Calu3 (cell line): ENCODE measurements around the gene JAG1. TPM values are rescaled to one million over a fixed set of nuclear protein-coding genes. Genes with fewer than 3 reads are reported as not detected.
A peak's percentile ranks its signal among the peaks of the same experiment; 100 is the strongest.
"Not testable (repeated sequence)": the region's sequence is repeated elsewhere in the genome, so short reads cannot be mapped to it uniquely, and the experiment has no call there.

Experiments
- BruUV-seq: library from RNA; stranded (reverse); fragments of 400-500 nt; replicated peaks from 2 replicates; lab custom pipeline; 2021; lab: Mats Ljungman, UMichigan
- CTCF ChIA-PET: fragments of 300-600 bp; sonication (Branson Sonifier 250); formaldehyde crosslinking; loops from one replicate; lab custom pipeline; 2022; ENCODE audit warnings: antibody characterized with exemption; lab: Charles Lee
- DNase-seq: peaks from one replicate; pipeline ENCODE4 v3.0.0; 2022
- H3K27ac Mint-ChIP-seq: one replicate; pipeline ENCODE4 v1.8.0; 2022; ENCODE audit warnings: mixed read lengths; ENCODE audit not compliant: unreplicated experiment
- H3K27me3 Mint-ChIP-seq: one replicate; pipeline ENCODE4 v1.8.0; 2022; ENCODE audit warnings: mixed read lengths; ENCODE audit not compliant: unreplicated experiment
- H3K36me3 Mint-ChIP-seq: one replicate; pipeline ENCODE4 v1.8.0; 2022; ENCODE audit warnings: mild to moderate bottlenecking, moderate library complexity, mixed read lengths; ENCODE audit not compliant: insufficient read depth, unreplicated experiment
- H3K4me1 Mint-ChIP-seq: one replicate; pipeline ENCODE4 v1.8.0; 2022; ENCODE audit warnings: mild to moderate bottlenecking, low read depth, mixed read lengths; ENCODE audit not compliant: unreplicated experiment
- H3K4me3 Mint-ChIP-seq: one replicate; pipeline ENCODE4 v1.8.0; 2022; ENCODE audit warnings: mild to moderate bottlenecking, low read depth, moderate library complexity, mixed read lengths; ENCODE audit not compliant: unreplicated experiment
- H3K9me3 Mint-ChIP-seq: one replicate; pipeline ENCODE4 v1.8.0; 2022; ENCODE audit warnings: low read depth, mixed read lengths; ENCODE audit not compliant: unreplicated experiment
- intact Hi-C: fragments of 100-400 bp; cut with micrococcal nuclease; formaldehyde crosslinking; loops from one replicate; pipeline ENCODE4 v1.10.0; 2022; ENCODE audit not compliant: unreplicated experiment
- total RNA-seq: library from RNA; stranded (reverse); gene quantifications from 2 replicates; pipeline ENCODE4 v1.2.3, GENCODE V29; 2022
- TF ChIP-seq, protein P1 (sequence below): fragments of 200-600 bp; IDR thresholded peaks from one replicate; pipeline ENCODE4 v1.8.0; 2022; ENCODE audit warnings: antibody characterized with exemption; ENCODE audit not compliant: unreplicated experiment

The JAG1 gene
- total RNA-seq, 1 experiment from 2014 or later, result 245 TPM

- H3K9me3 Mint-ChIP-seq, result no peaks in the 10 kb centered on the region
- DNase-seq, result no peak
- intact Hi-C loops, result no loop called here
- peaks cover 6% of the 10 kb centered on the region for H3K36me3 Mint-ChIP-seq
- no peak overlapping the region for H3K27ac Mint-ChIP-seq
- CTCF ChIA-PET, result no interaction called here
- no peaks in the 10 kb centered on the region for H3K27me3 Mint-ChIP-seq
- TF ChIP-seq, protein P1, sequence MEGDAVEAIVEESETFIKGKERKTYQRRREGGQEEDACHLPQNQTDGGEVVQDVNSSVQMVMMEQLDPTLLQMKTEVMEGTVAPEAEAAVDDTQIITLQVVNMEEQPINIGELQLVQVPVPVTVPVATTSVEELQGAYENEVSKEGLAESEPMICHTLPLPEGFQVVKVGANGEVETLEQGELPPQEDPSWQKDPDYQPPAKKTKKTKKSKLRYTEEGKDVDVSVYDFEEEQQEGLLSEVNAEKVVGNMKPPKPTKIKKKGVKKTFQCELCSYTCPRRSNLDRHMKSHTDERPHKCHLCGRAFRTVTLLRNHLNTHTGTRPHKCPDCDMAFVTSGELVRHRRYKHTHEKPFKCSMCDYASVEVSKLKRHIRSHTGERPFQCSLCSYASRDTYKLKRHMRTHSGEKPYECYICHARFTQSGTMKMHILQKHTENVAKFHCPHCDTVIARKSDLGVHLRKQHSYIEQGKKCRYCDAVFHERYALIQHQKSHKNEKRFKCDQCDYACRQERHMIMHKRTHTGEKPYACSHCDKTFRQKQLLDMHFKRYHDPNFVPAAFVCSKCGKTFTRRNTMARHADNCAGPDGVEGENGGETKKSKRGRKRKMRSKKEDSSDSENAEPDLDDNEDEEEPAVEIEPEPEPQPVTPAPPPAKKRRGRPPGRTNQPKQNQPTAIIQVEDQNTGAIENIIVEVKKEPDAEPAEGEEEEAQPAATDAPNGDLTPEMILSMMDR, result no peak
- no TSS peak for BruUV-seq
- H3K4me3 Mint-ChIP-seq, result no peak overlapping the region
- H3K4me1 Mint-ChIP-seq, result peaks cover 25% of the 10 kb centered on the region
These were observed 78.5 kb downstream of the JAG1 start for GRCh38 chr20:10595266-10595665.

GRCh38 chr20:10594296-10594868, 79.4 kb downstream of the JAG1 start:
- Mint-ChIP-seq H3K27me3 (no peaks in the 10 kb centered on the region), H3K4me3 (no peak overlapping the region), H3K27ac (no peak overlapping the region), H3K4me1 (peaks cover 25% of the 10 kb centered on the region), H3K9me3 (no peaks in the 10 kb centered on the region), H3K36me3 (peaks cover 6% of the 10 kb centered on the region)
- CTCF ChIA-PET, result no interaction called here
- BruUV-seq, result no TSS peak
- intact Hi-C loops, result no loop called here
- TF ChIP-seq, protein P1, result no peak
- DNase-seq, result no peak

DNA sequence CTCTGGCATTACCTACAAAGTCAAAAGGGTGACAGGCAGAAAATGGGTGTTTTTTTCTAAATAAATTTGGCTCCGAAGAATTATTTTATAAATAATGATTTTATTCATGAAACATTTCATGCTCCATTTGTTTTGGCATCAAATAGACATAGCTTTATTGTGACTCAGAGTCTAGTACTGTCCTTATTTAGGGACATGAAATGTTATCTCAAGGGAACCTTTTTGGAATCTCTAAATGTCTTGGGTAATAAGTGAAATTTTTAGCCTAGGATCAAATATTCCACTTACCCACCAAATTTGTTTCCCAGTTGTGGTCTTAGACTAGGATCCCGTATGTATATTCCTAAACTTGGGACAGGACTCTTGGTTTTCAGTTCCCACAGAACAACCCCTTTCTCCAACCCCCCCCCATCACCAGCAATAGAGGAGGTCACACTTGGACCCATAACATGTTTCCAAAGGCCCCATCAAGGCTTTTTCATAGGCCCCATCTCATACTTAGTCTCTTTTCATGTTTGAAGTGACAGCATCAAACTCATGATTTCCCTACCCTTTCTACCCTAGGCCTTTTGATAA, 81.8 kb downstream of the JAG1 start:
- DNase-seq, result no peak
- H3K4me1 Mint-ChIP-seq, result peaks cover 17% of the 10 kb centered on the region
- BruUV-seq, result no TSS peak
- H3K4me3 Mint-ChIP-seq, result no peak overlapping the region
- H3K27ac Mint-ChIP-seq, result peak overlapping the region; percentile 50
- CTCF ChIA-PET, result no interaction called here
- TF ChIP-seq, protein P1, result no peak
- H3K9me3 Mint-ChIP-seq, result no peaks in the 10 kb centered on the region
- H3K27me3 Mint-ChIP-seq, result no peaks in the 10 kb centered on the region
- intact Hi-C loops, result no loop called here
- H3K36me3 Mint-ChIP-seq, result peaks cover 6% of the 10 kb centered on the region

GRCh38 chr20:10590950-10591671, 82.7 kb downstream of the JAG1 start:
- TF ChIP-seq, protein P1, result no peak
- no peak overlapping the region for H3K27ac Mint-ChIP-seq
- H3K4me3 Mint-ChIP-seq, result no peak overlapping the region
- DNase-seq, result no peak
- no peaks in the 10 kb centered on the region for H3K9me3 Mint-ChIP-seq
- H3K27me3 Mint-ChIP-seq, result no peaks in the 10 kb centered on the region
- peaks cover 6% of the 10 kb centered on the region for H3K36me3 Mint-ChIP-seq
- CTCF ChIA-PET, result interaction anchor here (0.6 kb wide), 1 partner anchor 551 kb away, joined by 3 read pairs; no protein-coding TSS in a partner anchor
- peaks cover 17% of the 10 kb centered on the region for H3K4me1 Mint-ChIP-seq
- intact Hi-C loops, result no loop called here
- BruUV-seq, result no TSS peak

- intact Hi-C loops, DNase-seq, H3K27ac Mint-ChIP-seq, H3K36me3 Mint-ChIP-seq, H3K27me3 Mint-ChIP-seq, BruUV-seq, H3K9me3 Mint-ChIP-seq, H3K4me3 Mint-ChIP-seq: not testable (repeated sequence)
- CTCF ChIA-PET, result interaction anchor here (0.6 kb wide), 1 partner anchor 552 kb away, joined by 3 read pairs; no protein-coding TSS in a partner anchor
- peaks cover 17% of the 10 kb centered on the region for H3K4me1 Mint-ChIP-seq
These were observed 83.4 kb downstream of the JAG1 start for GRCh38 chr20:10590446-10590845.
